PC-3 (cell line): Measurements from ENCODE around the gene KCNC3.

Source experiments
- CTCF ChIP-seq: fragments of 300-600 bp; sonication (generic); conservative IDR thresholded peaks from 2 replicates; pipeline ENCODE4 v1.5.1; 2017; ENCODE audit warnings: antibody characterized with exemption, low read depth, mild to moderate bottlenecking, low read length
- EZH2 ChIP-seq: fragments of 300-600 bp; sonication (generic); IDR thresholded peaks from one replicate; pipeline ENCODE4 v1.6.1; 2017; ENCODE audit warnings: antibody characterized with exemption, mild to moderate bottlenecking, low read length; ENCODE audit not compliant: unreplicated experiment
- EZH2phosphoT487 ChIP-seq: fragments of 300-600 bp; sonication (generic); IDR thresholded peaks from 2 replicates; pipeline ENCODE4 v1.6.1; 2018; ENCODE audit warnings: mild to moderate bottlenecking, antibody characterized with exemption, low read length, borderline replicate concordance

GRCh38 chr19:50315773-50316448, 13.3 kb downstream of the KCNC3 start:
- TF ChIP-seq CTCF, result no peak
- no peak for TF ChIP-seq EZH2phosphoT487
- TF ChIP-seq EZH2, result no peak
